Smooth muscle cell (in vitro differentiated cells): Measurements from ENCODE around the gene CD83. TPM values are rescaled to one million over a fixed set of nuclear protein-coding genes. Genes with fewer than 3 reads are reported as not detected.

Experiments
- DNase-seq: peaks from one replicate; lab custom pipeline; 2025; ENCODE audit not compliant: unreplicated experiment; lab: John Stamatoyannopoulos, UW
- H2AFZ ChIP-seq: fragments of 200-600 bp; sonication (generic); 2 replicates; pipeline ENCODE4 v1.6.0; 2016; ENCODE audit warnings: antibody characterized with exemption, low read depth, mild to moderate bottlenecking
- H3F3A ChIP-seq: fragments of 200-600 bp; sonication (generic); 2 replicates; pipeline ENCODE4 v1.6.0; 2017; ENCODE audit warnings: antibody characterized with exemption, low read depth
- H3K27ac ChIP-seq: fragments of 200-600 bp; sonication (generic); 2 replicates; pipeline ENCODE4 v1.5.1; 2016; ENCODE audit warnings: low read depth, mild to moderate bottlenecking
- H3K27me3 ChIP-seq: fragments of 200-600 bp; sonication (generic); 2 replicates; pipeline ENCODE4 v1.6.1; 2016; ENCODE audit warnings: low read depth, mild to moderate bottlenecking
- H3K36me3 ChIP-seq: fragments of 200-600 bp; sonication (generic); 2 replicates; pipeline ENCODE4 v1.5.1; 2016; ENCODE audit warnings: low read depth
- H3K4me1 ChIP-seq: fragments of 200-600 bp; sonication (generic); 2 replicates; pipeline ENCODE4 v1.5.1; 2016; ENCODE audit warnings: low read depth
- H3K4me2 ChIP-seq: fragments of 200-600 bp; sonication (generic); 2 replicates; pipeline ENCODE4 v1.6.0; 2016; ENCODE audit warnings: mild to moderate bottlenecking
- H3K4me3 ChIP-seq: fragments of 200-600 bp; sonication (generic); 2 replicates; pipeline ENCODE4 v1.5.1; 2016; ENCODE audit warnings: mild to moderate bottlenecking
- H3K79me2 ChIP-seq: fragments of 200-600 bp; sonication (generic); 2 replicates; pipeline ENCODE4 v1.6.0; 2016; ENCODE audit warnings: low read depth, mild to moderate bottlenecking
- H3K9ac ChIP-seq: fragments of 200-600 bp; sonication (generic); 2 replicates; pipeline ENCODE4 v1.6.0; 2016; ENCODE audit warnings: low read depth
- H3K9me3 ChIP-seq: fragments of 200-600 bp; sonication (generic); replicated peaks from 2 replicates; pipeline ENCODE4 v1.5.1; 2016; ENCODE audit warnings: low read depth
- H4K20me1 ChIP-seq: fragments of 200-600 bp; sonication (generic); 2 replicates; pipeline ENCODE4 v1.6.0; 2016; ENCODE audit warnings: low read depth
- CTCF ChIP-seq: fragments of 200-600 bp; sonication (generic); IDR thresholded peaks from 2 replicates; pipeline ENCODE4 v1.5.1; 2017; ENCODE audit warnings: borderline replicate concordance, mild to moderate bottlenecking, antibody characterized with exemption; ENCODE audit not compliant: insufficient read depth, poor library complexity, severe bottlenecking
- WGBS: methylation state at CpG from one replicate; pipeline ENCODE4 v1.1.7; 2016; ENCODE audit warnings: low lambda C conversion rate; 5-methylcytosine and 5-hydroxymethylcytosine counted together
- polyA plus RNA-seq: library from polyadenylated mRNA; unstranded; fragments of >200 nt; fragmentation: Nextera tagmentation; extraction: Ambion mirVana; gene quantifications from 2 replicates; pipeline ENCODE4 v1.2.1, GENCODE V29; 2016
- total RNA-seq: library from RNA; depleted of rRNA; stranded (reverse); fragments of >200 nt; gene quantifications from 2 replicates; pipeline ENCODE4 v1.2.3, GENCODE V29; 2014

The CD83 gene
- total and polyA plus RNA-seq, 2 experiments from 2014 or later = 2.3 to 4.0 TPM

GRCh38 chr6:14126191-14126590 lies 8.6 kb downstream of the CD83 start:
- no peaks in the 10 kb centered on the region for H3K36me3 ChIP-seq
- H3K4me1 ChIP-seq = no peaks in the 10 kb centered on the region
- no peak overlapping the region for H3K4me3 ChIP-seq
- no peaks in the 10 kb centered on the region for H3K27me3 ChIP-seq
- no peak for DNase-seq
- no peaks in the 10 kb centered on the region for H4K20me1 ChIP-seq
- TF ChIP-seq CTCF = no peak
- H3K79me2 ChIP-seq = no peaks in the 10 kb centered on the region
- no peaks in the 10 kb centered on the region for H3K9me3 ChIP-seq
- no peak overlapping the region for H3K27ac ChIP-seq
- H2AFZ ChIP-seq = no peak overlapping the region
- H3F3A ChIP-seq = no peaks in the 10 kb centered on the region
- WGBS = 95% methylated on average over 5 of the region's 5 CpGs
- no peak overlapping the region for H3K4me2 ChIP-seq
- no peak overlapping the region for H3K9ac ChIP-seq

GRCh38 chr6:14127611-14128010 lies 10.0 kb downstream of the CD83 start:
- no peaks in the 10 kb centered on the region for H3K36me3 ChIP-seq
- H3K27me3 ChIP-seq = no peaks in the 10 kb centered on the region
- H3K4me3 ChIP-seq = no peak overlapping the region
- no peak overlapping the region for H2AFZ ChIP-seq
- no peak for DNase-seq
- no peaks in the 10 kb centered on the region for H3K4me1 ChIP-seq
- H3K79me2 ChIP-seq = no peaks in the 10 kb centered on the region
- no peaks in the 10 kb centered on the region for H3K9me3 ChIP-seq
- no peaks in the 10 kb centered on the region for H3F3A ChIP-seq
- no peak for TF ChIP-seq CTCF
- no peak overlapping the region for H3K9ac ChIP-seq
- H3K27ac ChIP-seq = no peak overlapping the region
- WGBS = 81% methylated on average over 3 of the region's 3 CpGs
- no peak overlapping the region for H3K4me2 ChIP-seq
- no peaks in the 10 kb centered on the region for H4K20me1 ChIP-seq

- H3F3A ChIP-seq = no peaks in the 10 kb centered on the region
- no peak overlapping the region for H3K9ac ChIP-seq
- no peak overlapping the region for H3K4me3 ChIP-seq
- no peaks in the 10 kb centered on the region for H3K4me1 ChIP-seq
- H3K9me3 ChIP-seq = no peaks in the 10 kb centered on the region
- DNase-seq = no peak
- no peak overlapping the region for H3K4me2 ChIP-seq
- H3K79me2 ChIP-seq = no peaks in the 10 kb centered on the region
- TF ChIP-seq CTCF = no peak
- H4K20me1 ChIP-seq = no peaks in the 10 kb centered on the region
- H3K27me3 ChIP-seq = no peaks in the 10 kb centered on the region
- no peak overlapping the region for H3K27ac ChIP-seq
- H2AFZ ChIP-seq = no peak overlapping the region
- WGBS = 39% methylated on average over 4 of the region's 4 CpGs
- no peaks in the 10 kb centered on the region for H3K36me3 ChIP-seq
Measured at GRCh38 chr6:14128012-14128411, 10.4 kb downstream of the CD83 start.

GRCh38 chr6:14128746-14129145 lies 11.2 kb downstream of the CD83 start:
- Histone ChIP-seq H3K9me3 (no peaks in the 10 kb centered on the region), H3K4me3 (no peak overlapping the region), H2AFZ (peak overlapping the region; percentile 28), H3K27me3 (no peaks in the 10 kb centered on the region), H3K4me2 (no peak overlapping the region), H4K20me1 (no peaks in the 10 kb centered on the region), H3K79me2 (no peaks in the 10 kb centered on the region), H3K36me3 (no peaks in the 10 kb centered on the region), H3K27ac (no peak overlapping the region), H3K9ac (no peak overlapping the region), H3F3A (no peaks in the 10 kb centered on the region), H3K4me1 (no peaks in the 10 kb centered on the region)
- DNase-seq = no peak
- WGBS = 59% methylated on average over 4 of the region's 4 CpGs
- TF ChIP-seq CTCF = no peak
